Esophagus muscularis mucosa (tissue), 4 donors: Measurements from ENCODE around the gene ZKSCAN8. TPM values are rescaled to one million over a fixed set of nuclear protein-coding genes. Genes with fewer than 3 reads are reported as not detected.

ENCODE experiments used
- DNase-seq: peaks from one replicate; pipeline ENCODE4 v3.0.0-alpha.2; 2017; ENCODE audit errors: extremely low spot score
- H3K27ac ChIP-seq, 4 donors: fragments of 200-600 bp; sonication (generic); replicated peaks in 1 of 4; 1 replicate in 3 of 4; 2 replicates in 1 of 4; pipeline ENCODE4 v1.5.1; 2016 to 2019; ENCODE audit warnings: mild to moderate bottlenecking in 1 of 4
- H3K27me3 ChIP-seq, 4 donors: fragments of 200-600 bp; sonication (generic); one replicate each; pipeline versions ENCODE4 v1.5.1 to v1.6.0; 2016 to 2019
- H3K36me3 ChIP-seq, 4 donors: fragments of 200-600 bp; sonication (generic); one replicate each; pipeline ENCODE4 v1.5.1; 2016 to 2019
- H3K4me1 ChIP-seq, 4 donors: fragments of 200-600 bp; sonication (generic); one replicate each; pipeline ENCODE4 v1.5.1; 2016 to 2019
- H3K4me3 ChIP-seq, 4 donors: fragments of 200-600 bp; sonication (generic); 1 replicate in 2 of 4; 2 replicates in 2 of 4; pipeline ENCODE4 v1.5.1; 2016 to 2019; ENCODE audit warnings: mild to moderate bottlenecking in 4 of 4, moderate library complexity in 1 of 4
- H3K9me3 ChIP-seq, 4 donors: fragments of 200-600 bp; sonication (generic); 1 replicate in 3 of 4; 2 replicates in 1 of 4; pipeline ENCODE4 v1.5.1; 2016 to 2019
- EP300 ChIP-seq: sonication (generic); formaldehyde crosslinking; IDR thresholded peaks from one replicate; pipeline ENCODE4 v1.6.1; 2017; ENCODE audit warnings: antibody characterized with exemption
- POLR2A ChIP-seq: fragments of 450-650 bp; IDR thresholded peaks from one replicate; pipeline ENCODE4 v1.6.1; 2017; ENCODE audit warnings: antibody characterized with exemption, moderate library complexity, mild to moderate bottlenecking, low read depth
- POLR2AphosphoS5 ChIP-seq, 2 donors: sonication (generic); formaldehyde crosslinking; IDR thresholded peaks; one replicate each; pipeline ENCODE4 v1.6.1; 2017; ENCODE audit warnings: antibody characterized with exemption in 2 of 2
- WGBS: methylation state at CpG from one replicate; pipeline ENCODE4 v1.1.5; 2018; 5-methylcytosine and 5-hydroxymethylcytosine counted together
- intact Hi-C: fragments of 100-400 bp; cut with DNase I; formaldehyde crosslinking; loops from one replicate; pipeline ENCODE4 v1.15.1; 2023
- total RNA-seq, 4 donors: library from RNA; depleted of rRNA; stranded (reverse); fragments of >200 nt; gene quantifications; one replicate each; pipeline versions ENCODE4 v1.1.0 to v1.2.1, GENCODE V29; 2016
- TF ChIP-seq, protein P1 (sequence below), 3 experiments: fragments of 200-600 bp in 2 of 3; fragments of 450-650 bp in 1 of 3; sonication (generic) in 2 of 3; IDR thresholded peaks; one replicate each; pipeline ENCODE4 v1.5.1; 2017 to 2019; ENCODE audit warnings: antibody characterized with exemption in 3 of 3, mild to moderate bottlenecking in 2 of 3, moderate library complexity in 1 of 3

Gene ZKSCAN8
- total RNA-seq, 4 donors from 2014 or later, result 18.7 to 21.7 (median 20.8) TPM

DNA sequence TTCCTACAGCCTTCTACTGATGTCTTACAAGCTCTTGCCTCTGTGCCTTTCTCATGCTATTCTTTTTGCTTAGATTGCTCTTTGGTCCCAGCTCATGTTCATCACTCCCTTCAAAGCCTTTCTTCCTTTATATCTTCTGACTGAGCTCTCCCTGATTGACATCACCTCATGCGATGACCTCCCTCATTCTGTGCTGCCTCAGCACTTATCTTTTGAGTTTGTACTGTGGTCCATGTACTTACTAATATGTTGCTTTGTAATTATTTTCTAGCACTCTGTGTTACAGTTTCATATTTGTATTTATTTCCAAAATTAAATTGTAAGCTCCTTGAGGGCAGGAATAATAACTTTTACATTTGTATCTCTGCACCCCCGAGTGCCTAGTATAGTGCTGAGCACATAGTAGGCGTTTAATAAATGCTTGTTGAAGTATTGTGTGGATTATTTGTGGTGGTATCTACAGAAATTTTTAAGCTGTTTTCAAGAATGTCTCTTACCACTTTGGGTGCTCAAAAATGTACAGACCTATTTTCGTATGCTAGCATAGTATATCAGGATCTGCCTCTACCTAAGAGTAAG is 17.4 kb downstream of the ZKSCAN8 start:
- Histone ChIP-seq H3K36me3 (peaks cover 5 to 48% (median 33%) of the 10 kb centered on the region in 4 donors), H3K27me3 (no peaks in the 10 kb centered on the region), H3K27ac (no peak overlapping the region), H3K4me1 (peaks cover 12 to 16% (median 13%) of the 10 kb centered on the region in 4 donors), H3K9me3 (no peaks in the 10 kb centered on the region), H3K4me3 (no peak overlapping the region)
- TF ChIP-seq EP300, result no peak
- intact Hi-C loops, result no loop called here
- no peak for DNase-seq
- WGBS, result 95% methylated on average over 4 of the region's 4 CpGs

DNA sequence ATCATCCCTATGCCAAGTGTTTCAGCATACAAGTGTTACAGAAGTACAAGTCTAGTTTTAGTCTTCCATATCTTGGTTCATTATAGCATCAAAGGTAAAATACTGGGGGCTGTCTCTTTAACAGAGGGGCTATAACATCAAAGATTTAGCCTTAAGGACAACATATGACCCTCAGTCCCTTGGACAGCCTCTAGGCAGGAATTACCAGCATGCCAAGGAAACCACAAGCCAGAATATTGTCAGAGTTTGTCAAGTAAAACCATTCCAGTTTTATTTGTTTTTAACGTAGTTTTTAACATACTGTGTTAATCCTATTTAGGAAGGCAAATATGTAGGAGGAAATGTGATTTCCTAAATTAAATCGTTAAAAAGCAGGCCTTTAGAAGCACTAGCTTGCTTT is 18.6 kb downstream of the ZKSCAN8 start:
- Histone ChIP-seq H3K27me3 (no peaks in the 10 kb centered on the region), H3K4me1 (peaks cover 12 to 16% (median 13%) of the 10 kb centered on the region in 4 donors), H3K36me3 (peaks cover 0 to 37% (median 22%) of the 10 kb centered on the region in 4 donors), H3K4me3 (no peak overlapping the region), H3K27ac (no peak overlapping the region), H3K9me3 (no peaks in the 10 kb centered on the region)
- 73% methylated on average over 2 of the region's 2 CpGs for WGBS
- intact Hi-C loops, result no loop called here
- TF ChIP-seq EP300, result no peak
- TF ChIP-seq POLR2AphosphoS5 (IDR thresholded peaks at IDR 0.05), result no peak
- no peak for TF ChIP-seq POLR2A
- TF ChIP-seq, protein P1, sequence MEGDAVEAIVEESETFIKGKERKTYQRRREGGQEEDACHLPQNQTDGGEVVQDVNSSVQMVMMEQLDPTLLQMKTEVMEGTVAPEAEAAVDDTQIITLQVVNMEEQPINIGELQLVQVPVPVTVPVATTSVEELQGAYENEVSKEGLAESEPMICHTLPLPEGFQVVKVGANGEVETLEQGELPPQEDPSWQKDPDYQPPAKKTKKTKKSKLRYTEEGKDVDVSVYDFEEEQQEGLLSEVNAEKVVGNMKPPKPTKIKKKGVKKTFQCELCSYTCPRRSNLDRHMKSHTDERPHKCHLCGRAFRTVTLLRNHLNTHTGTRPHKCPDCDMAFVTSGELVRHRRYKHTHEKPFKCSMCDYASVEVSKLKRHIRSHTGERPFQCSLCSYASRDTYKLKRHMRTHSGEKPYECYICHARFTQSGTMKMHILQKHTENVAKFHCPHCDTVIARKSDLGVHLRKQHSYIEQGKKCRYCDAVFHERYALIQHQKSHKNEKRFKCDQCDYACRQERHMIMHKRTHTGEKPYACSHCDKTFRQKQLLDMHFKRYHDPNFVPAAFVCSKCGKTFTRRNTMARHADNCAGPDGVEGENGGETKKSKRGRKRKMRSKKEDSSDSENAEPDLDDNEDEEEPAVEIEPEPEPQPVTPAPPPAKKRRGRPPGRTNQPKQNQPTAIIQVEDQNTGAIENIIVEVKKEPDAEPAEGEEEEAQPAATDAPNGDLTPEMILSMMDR (IDR thresholded peaks at IDR 0.05), result no peak
- DNase-seq, result no peak

DNA sequence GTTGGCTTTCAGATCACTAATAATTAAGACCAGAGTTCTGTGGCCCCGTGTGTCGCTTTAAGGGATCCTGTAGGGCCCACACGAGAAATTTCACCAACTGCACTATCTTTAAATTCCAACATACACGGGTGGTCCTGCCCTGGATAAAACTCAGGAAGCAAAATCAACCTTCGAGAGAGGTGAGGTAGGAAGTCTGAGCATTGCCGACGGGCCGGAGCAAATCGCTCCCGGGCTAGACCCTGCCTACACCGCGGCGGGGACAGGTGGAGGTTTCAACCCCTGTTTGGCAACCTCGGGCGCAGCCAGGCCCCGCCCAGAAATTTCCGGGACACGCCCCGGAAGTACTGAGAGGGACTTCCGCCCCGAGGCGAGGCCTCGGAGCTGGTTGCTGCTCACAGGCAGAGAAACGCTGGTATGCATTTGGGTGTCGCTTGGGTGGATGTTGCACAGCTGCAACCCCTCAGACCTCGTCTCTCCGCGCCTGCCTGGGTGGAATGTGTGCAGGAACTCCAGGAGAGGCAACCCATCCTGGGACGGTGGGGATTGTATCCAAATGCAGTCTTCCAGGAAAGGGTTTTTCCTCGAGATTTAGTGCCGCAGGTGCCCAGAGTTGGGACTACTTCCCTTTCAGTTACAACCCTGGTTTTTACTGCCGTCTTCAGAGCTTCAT is 19.9 kb downstream of the ZKSCAN8 start:
- Histone ChIP-seq H3K4me3 (peak overlapping the region; percentile 52 to 66 (median 59)), H3K36me3 (peaks cover 0 to 25% (median 14%) of the 10 kb centered on the region in 4 donors), H3K27me3 (no peaks in the 10 kb centered on the region), H3K27ac (peak overlapping the region in 2 of 4 donors; percentile 23 to 27), H3K4me1 (peaks cover 12 to 16% (median 13%) of the 10 kb centered on the region in 4 donors), H3K9me3 (no peaks in the 10 kb centered on the region)
- intact Hi-C loops, result no loop called here
- peak; percentile 92 for DNase-seq
- 5% methylated on average over 21 of the region's 32 CpGs for WGBS
- no peak for TF ChIP-seq EP300
- peak; percentile 71 to 79 for TF ChIP-seq POLR2AphosphoS5 (IDR thresholded peaks at IDR 0.05)

DNA sequence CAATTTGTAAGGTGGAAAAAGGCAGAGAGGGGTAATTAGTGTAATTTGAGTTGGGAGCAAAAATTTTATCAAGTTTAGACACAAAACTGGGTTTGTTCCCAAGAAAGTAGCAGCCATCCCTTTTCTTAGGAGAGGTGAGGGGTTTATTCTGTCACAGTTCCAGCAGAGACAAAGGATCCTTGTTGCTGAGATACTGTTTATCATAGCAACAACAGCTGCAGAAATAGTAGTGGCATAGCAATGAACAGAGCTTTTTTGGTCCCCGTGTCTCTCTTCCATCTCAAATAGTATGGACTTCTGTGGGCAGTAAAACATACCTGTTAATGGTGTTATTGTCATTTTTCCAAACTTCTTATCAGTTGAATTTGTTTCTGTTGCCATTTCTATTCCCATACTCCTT is 23.9 kb downstream of the ZKSCAN8 start:
- no peak overlapping the region for H3K27ac ChIP-seq
- intact Hi-C loops, result no loop called here
- H3K27me3 ChIP-seq, result no peaks in the 10 kb centered on the region
- peaks cover 0 to 14% (median 0%) of the 10 kb centered on the region in 4 donors for H3K36me3 ChIP-seq
- H3K4me3 ChIP-seq, result no peak overlapping the region
- TF ChIP-seq POLR2A (no peak), POLR2AphosphoS5 (IDR thresholded peaks at IDR 0.05) (no peak), EP300 (no peak)
- TF ChIP-seq, protein P1 (IDR thresholded peaks at IDR 0.05), result no peak
- WGBS, result 44% methylated on average over 1 of the region's 1 CpG
- H3K9me3 ChIP-seq, result no peaks in the 10 kb centered on the region
- DNase-seq, result no peak
- H3K4me1 ChIP-seq, result peaks cover 12 to 16% (median 13%) of the 10 kb centered on the region in 4 donors

DNA sequence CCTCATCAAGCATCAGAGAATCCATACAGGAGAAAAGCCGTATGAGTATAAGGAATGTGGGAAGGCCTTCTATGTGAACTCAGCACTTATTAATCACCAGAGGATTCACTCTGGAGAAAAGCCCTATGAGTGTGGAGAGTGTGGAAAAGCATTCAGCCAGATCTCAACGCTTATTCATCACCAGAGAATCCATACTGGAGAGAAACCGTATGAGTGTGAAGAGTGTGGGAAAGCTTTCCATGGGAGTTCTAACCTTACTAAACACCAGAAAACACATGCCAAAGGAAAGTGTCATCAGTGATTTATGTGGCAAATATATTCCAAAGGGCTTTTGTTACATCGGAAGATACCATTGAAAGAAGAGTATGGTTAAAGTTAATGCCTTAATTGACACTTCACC is 25.4 kb downstream of the ZKSCAN8 start:
- Histone ChIP-seq H3K27me3 (no peaks in the 10 kb centered on the region), H3K36me3 (peaks cover 0 to 18% (median 0%) of the 10 kb centered on the region in 4 donors), H3K27ac (no peak overlapping the region), H3K4me3 (no peak overlapping the region), H3K4me1 (peaks cover 3 to 5% (median 4%) of the 10 kb centered on the region in 4 donors), H3K9me3 (no peaks in the 10 kb centered on the region)
- DNase-seq, result no peak
- TF ChIP-seq EP300, result no peak
- TF ChIP-seq, protein P1 (IDR thresholded peaks at IDR 0.05), result no peak
- no peak for TF ChIP-seq POLR2A
- no peak for TF ChIP-seq POLR2AphosphoS5 (IDR thresholded peaks at IDR 0.05)
- WGBS, result 86% methylated on average over 4 of the region's 4 CpGs
- intact Hi-C loops, result no loop called here
